Erythroblast (primary cell): ENCODE results near the gene DR1.
A peak's percentile ranks its signal among the peaks of the same experiment; 100 is the strongest.

Experiments
- DNase-seq, 2 experiments: peaks; one replicate each; lab custom pipeline; 2025; lab: John Stamatoyannopoulos, UW
- GATA1 ChIP-seq: IDR thresholded peaks from 2 replicates; pipeline ENCODE4 v1.6.1; 2011; ENCODE audit warnings: low read depth, mild to moderate bottlenecking, control low read depth, low read length, moderate library complexity
- POLR2A ChIP-seq: IDR thresholded peaks from 2 replicates; pipeline ENCODE4 v1.6.1; 2011; ENCODE audit warnings: mild to moderate bottlenecking, low read length

DR1 gene

GRCh38 chr1:93328809-93329760, 16.6 kb upstream of the DR1 start:
- no peak for DNase-seq
- no peak for TF ChIP-seq POLR2A
- no peak for TF ChIP-seq GATA1

- DNase-seq = no peak
- TF ChIP-seq GATA1 (no peak), POLR2A (no peak)
Observed at GRCh38 chr1:93330196-93330595, 15.5 kb upstream of the DR1 start.

- no peak for TF ChIP-seq GATA1
- no peak for TF ChIP-seq POLR2A
- no peak for DNase-seq
Observed at GRCh38 chr1:93330617-93331016, 15.1 kb upstream of the DR1 start.

GRCh38 chr1:93331412-93331811, 14.3 kb upstream of the DR1 start:
- TF ChIP-seq POLR2A (no peak), GATA1 (no peak)
- no peak for DNase-seq

- no peak for DNase-seq
- TF ChIP-seq GATA1 (no peak), POLR2A (no peak)
Observed at GRCh38 chr1:93332368-93332767, 13.3 kb upstream of the DR1 start.

GRCh38 chr1:93338387-93339146, 7.1 kb upstream of the DR1 start:
- TF ChIP-seq GATA1 (no peak), POLR2A (no peak)
- DNase-seq = no peak

- DNase-seq = no peak
Observed at GRCh38 chr1:93339171-93339697, 6.5 kb upstream of the DR1 start.

GRCh38 chr1:93340090-93340489, 5.6 kb upstream of the DR1 start:
- no peak for DNase-seq
- TF ChIP-seq POLR2A (no peak), GATA1 (no peak)

More at GRCh38 chr1:93339171-93339697, 6.5 kb upstream of the DR1 start:
- no peak for TF ChIP-seq POLR2A
- TF ChIP-seq GATA1 = no peak

GRCh38 chr1:93344484-93344883, 1.2 kb upstream of the DR1 start:
- no peak for TF ChIP-seq GATA1
- TF ChIP-seq POLR2A = no peak
- peak in 1 of 2 experiments; percentile 12 for DNase-seq

- no peak for DNase-seq
- TF ChIP-seq GATA1 = no peak
- TF ChIP-seq POLR2A = no peak
Observed at GRCh38 chr1:93344886-93345632, 648 bp upstream of the DR1 start.

GRCh38 chr1:93346421-93346993, 800 bp downstream of the DR1 start:
- TF ChIP-seq GATA1 = no peak
- TF ChIP-seq POLR2A = no peak
- DNase-seq = peak; percentile 71 to 74

GRCh38 chr1:93347334-93347899, 1.7 kb downstream of the DR1 start:
- no peak for DNase-seq
- TF ChIP-seq GATA1 (no peak), POLR2A (no peak)

- DNase-seq = peak; percentile 11 to 52
Observed at GRCh38 chr1:93348104-93348728, 2.5 kb downstream of the DR1 start.

More at GRCh38 chr1:93348104-93348728, 2.5 kb downstream of the DR1 start:
- TF ChIP-seq GATA1 (no peak), POLR2A (no peak)
